ENCODE results near the gene ELP5.

DNA sequence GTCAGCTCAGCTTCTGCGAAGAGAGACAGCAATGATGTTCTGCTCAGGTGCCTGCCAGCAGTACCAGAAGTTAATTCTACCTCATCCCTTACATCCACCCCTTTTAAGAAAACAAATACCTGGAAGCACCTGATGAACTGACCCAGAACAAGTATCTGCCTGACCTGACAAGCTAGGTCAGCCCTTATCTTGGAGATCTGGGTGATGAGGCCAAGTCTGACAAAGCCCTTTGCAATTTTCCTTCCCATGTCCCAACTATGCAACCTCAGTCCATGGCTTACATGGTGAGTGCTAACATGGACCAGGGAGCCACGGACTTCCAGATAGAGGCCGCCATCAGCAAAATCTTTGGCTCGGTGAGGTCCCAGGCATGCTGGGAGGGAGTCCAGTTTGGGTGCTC lies 28.6 kb upstream of the ELP5 start:
- TF ChIP-seq, protein P1, sequence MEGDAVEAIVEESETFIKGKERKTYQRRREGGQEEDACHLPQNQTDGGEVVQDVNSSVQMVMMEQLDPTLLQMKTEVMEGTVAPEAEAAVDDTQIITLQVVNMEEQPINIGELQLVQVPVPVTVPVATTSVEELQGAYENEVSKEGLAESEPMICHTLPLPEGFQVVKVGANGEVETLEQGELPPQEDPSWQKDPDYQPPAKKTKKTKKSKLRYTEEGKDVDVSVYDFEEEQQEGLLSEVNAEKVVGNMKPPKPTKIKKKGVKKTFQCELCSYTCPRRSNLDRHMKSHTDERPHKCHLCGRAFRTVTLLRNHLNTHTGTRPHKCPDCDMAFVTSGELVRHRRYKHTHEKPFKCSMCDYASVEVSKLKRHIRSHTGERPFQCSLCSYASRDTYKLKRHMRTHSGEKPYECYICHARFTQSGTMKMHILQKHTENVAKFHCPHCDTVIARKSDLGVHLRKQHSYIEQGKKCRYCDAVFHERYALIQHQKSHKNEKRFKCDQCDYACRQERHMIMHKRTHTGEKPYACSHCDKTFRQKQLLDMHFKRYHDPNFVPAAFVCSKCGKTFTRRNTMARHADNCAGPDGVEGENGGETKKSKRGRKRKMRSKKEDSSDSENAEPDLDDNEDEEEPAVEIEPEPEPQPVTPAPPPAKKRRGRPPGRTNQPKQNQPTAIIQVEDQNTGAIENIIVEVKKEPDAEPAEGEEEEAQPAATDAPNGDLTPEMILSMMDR (IDR thresholded peaks at IDR 0.05; ENCODE audit: poor library complexity), result no peak
- TF ChIP-seq EZH2 (IDR thresholded peaks at IDR 0.05; ENCODE audit: borderline replicate concordance), result no peak
